ENCODE measurements around the gene TMEM167B.
A peak's percentile ranks its signal among the peaks of the same experiment; 100 is the strongest.
"Not testable (repeated sequence)": the region's sequence is repeated elsewhere in the genome, so short reads cannot be mapped to it uniquely, and the experiment has no call there.

Gene TMEM167B

GRCh38 chr1:109114342-109114674 lies 23.7 kb downstream of the TMEM167B start:
- DNase-seq = no peak

DNA sequence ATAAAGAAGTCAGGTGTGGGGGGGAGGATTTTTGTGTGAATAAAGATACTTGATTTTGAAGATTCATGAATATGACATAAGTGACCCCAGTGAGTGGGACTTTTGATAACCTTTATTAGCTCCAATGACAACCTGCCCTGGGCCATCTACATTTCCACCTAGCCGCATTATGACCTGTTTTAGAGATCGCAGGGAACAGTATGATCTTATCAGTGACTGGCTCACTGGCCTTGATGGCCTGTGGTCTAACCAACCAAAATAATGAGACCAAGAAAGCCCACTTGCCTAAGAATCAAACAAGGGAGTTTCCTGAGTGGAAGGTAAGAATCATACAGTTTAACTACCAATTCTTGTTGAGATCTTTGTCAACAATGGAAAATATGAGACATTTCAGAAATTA lies 25.1 kb downstream of the TMEM167B start:
- DNase-seq = no peak

GRCh38 chr1:109116286-109116685 lies 25.7 kb downstream of the TMEM167B start:
- peak; percentile 62 for DNase-seq

GRCh38 chr1:109118089-109118488 lies 27.5 kb downstream of the TMEM167B start:
- DNase-seq = peak; percentile 17

- no peak for DNase-seq
These were observed 29.8 kb downstream of the TMEM167B start for GRCh38 chr1:109120356-109120755.

- no peak for DNase-seq
These were observed 40.5 kb downstream of the TMEM167B start for GRCh38 chr1:109131059-109131458.

GRCh38 chr1:109131800-109132199 lies 41.2 kb downstream of the TMEM167B start:
- DNase-seq = no peak

DNA sequence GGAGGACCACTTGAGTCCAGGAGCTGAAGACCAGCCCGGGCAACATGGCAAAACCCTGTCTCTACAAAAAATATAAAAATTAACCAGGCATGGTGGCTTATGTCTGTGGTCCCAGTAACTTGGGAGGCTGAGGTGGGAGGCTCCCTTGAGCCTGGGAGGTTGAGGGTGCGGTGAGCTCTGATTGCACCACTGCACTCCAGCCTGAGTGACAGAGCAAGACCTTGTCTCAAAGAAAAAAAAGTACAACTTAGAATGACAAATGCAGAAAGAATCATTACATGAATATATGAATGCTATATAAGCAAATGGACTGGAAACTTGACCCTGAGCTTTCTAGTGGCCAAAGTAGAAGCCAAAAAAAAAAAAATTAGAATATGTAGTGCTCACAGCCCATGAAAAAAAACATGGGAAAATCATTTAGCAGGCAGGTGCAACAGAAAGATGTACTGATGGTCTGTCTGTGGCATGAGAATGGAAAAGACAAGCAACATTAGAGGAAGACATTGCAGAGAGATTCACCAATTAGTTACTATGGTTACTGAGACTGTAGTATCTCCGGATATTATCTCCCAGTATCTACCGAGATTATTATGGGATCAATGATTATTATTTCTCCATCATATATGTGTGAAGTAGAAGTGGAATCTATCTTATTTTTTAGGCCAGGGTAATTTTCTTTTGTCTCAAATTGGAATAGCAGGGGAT lies 42.6 kb downstream of the TMEM167B start:
- DNase-seq = peak; percentile 78

DNA sequence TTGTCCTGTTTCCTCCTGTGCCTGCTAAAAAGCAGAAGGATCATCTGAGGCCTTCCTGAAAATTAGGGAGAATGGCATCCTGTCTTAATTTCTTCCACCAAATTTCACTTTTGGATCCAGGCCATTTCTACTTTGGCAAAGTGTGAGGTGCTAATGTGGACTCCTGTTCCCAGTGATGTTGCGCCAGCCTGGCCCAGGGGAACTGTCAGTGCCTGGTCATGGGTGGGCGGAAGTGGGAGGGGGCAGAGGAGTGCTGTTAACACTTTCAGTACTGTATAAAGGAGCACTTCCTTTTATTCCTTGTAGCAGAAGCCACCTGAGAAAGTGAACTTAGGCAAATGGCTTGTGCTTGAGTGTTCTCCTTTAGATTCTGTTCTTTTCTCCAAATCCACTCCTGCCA lies 43.3 kb downstream of the TMEM167B start:
- peak; percentile 96 for DNase-seq

- no peak for DNase-seq
These were observed 43.9 kb downstream of the TMEM167B start for GRCh38 chr1:109134423-109134822.

GRCh38 chr1:109135940-109136339 lies 45.4 kb downstream of the TMEM167B start:
- no peak for DNase-seq

DNA sequence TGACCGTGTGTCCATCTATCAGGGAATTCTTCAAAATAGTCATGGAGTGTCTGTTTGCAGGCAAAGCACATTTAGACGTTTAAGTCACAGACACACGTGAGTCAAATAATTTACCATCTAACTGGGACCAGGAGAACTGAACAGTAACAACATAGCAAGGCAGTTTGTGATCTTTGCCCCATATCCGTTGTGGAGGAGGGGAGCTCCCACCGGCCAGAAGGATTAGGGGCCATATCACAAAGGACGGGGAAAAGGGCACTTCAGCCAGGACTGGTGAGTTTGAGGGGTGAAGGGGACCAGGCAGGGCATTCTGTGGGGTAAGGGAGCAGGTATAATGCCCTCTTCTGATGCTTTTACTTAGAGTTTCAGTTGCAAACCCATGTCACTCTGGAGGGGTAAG lies 46.2 kb downstream of the TMEM167B start:
- no peak for DNase-seq

GRCh38 chr1:109137958-109138357 lies 47.4 kb downstream of the TMEM167B start:
- DNase-seq = no peak

DNA sequence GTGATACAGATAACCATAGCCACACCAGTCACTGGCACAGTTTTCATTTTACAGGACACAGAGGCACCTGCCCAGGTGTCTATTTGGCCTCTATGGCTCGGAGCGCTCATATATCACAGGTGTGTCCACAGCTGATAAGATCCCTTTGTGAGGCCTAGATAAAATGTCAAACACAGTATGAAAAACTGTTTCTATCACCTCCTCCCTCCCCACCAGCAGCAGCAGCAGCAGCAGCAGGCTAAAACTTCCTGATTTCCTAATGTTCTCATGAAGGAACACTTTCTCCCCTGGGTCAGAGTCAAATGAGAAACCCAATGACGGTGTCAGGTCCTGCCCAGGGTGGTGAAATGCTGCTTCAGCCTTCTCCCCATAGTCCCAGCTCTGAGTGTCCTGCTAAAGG lies 47.8 kb downstream of the TMEM167B start:
- DNase-seq = no peak

GRCh38 chr1:109140392-109140791 lies 49.8 kb downstream of the TMEM167B start:
- no peak for DNase-seq

DNA sequence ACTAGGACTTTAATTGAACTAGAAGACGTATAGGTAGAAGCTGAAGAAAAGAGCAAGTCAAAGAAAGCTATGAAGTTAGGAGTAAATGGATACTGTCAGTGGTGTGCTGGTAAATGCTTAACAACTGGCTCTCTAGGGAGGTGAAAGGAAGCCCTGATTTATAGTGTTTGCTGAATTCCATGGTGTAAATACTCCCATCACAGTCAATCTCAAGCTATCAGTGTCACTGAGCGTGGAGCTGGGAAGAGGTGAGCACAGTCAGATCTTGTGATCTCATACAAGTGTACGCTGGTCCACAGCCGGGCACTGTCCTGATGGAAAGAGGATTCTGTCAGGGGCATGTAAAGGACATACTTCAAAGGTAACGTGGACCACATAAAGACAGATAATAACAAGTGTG lies 51.7 kb downstream of the TMEM167B start:
- no peak for DNase-seq

GRCh38 chr1:109142725-109143124 lies 52.2 kb downstream of the TMEM167B start:
- DNase-seq = not testable (repeated sequence)

Data from NCI-H446 treated with DMSO at 0.1 percent for 48 hours (cell line).